Measurements from ENCODE around the gene DBF4B.
"Not testable (repeated sequence)": the region's sequence is repeated elsewhere in the genome, so short reads cannot be mapped to it uniquely, and the experiment has no call there.

DBF4B gene, protein sequence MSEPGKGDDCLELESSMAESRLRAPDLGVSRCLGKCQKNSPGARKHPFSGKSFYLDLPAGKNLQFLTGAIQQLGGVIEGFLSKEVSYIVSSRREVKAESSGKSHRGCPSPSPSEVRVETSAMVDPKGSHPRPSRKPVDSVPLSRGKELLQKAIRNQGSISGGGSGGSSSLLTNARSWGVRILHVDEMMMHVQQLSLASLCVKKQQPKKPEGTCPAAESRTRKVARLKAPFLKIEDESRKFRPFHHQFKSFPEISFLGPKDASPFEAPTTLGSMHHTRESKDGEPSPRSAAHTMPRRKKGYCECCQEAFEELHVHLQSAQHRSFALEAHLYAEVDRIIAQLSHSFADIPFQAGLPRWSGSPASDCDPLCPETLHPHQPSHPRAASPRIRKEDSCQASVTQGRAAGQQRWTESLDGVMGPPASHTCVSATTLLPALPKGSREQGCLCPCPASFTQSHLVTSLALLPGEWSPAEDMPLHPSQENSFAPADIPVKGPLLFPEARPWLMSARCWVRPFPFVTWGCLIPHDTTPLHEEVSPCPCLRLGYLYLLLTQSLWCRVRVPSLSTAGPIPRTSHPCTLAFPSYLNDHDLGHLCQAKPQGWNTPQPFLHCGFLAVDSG

DNA sequence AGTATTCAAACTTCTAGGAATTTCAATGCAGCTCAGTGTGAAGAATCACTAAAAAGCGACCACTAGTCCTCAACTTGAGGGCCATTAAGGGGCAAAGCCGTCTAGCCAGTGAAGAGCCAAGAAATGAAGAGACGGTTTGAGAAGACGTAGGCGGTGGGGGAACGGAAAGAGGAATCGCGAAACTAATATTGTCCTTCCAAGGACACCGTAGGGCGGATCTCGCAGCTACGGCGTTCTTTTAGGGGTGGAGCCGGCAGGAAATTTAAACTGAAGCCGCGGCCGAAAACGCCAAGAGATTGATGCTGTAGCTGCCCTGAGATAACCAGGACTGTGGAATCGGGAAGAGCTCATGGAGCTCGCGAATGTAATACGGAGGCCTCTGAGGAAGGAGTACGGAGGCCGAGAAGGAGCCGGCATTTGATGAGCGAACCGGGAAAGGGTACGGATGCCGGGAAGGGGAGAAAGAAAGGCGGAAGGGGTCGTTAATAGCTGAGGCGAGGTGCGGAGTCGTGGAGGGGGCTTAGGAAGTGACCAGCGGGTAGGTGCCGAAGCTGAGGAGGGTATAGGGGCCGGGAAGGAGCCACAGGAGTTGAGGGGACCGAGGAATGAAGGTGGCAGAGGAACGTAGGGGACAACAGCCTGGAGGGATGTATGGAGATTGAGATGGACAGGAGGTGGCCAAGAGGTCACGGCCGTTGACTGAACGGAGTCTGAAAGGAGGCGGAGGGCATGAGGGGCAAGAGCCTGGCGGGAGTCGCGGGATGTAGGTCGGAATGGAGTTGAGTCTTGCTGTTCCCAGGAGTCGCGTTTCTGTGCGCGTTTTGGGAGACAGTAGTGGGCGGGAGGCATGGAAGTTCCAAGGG is at the start of gene DBF4B:
Gene DBF4B (plus strand): TSS at position 265 of the 863 bp plus-strand sequence. CDS start 156 bp downstream, at position 421.
- peak; percentile 93 for DNase-seq

DNA sequence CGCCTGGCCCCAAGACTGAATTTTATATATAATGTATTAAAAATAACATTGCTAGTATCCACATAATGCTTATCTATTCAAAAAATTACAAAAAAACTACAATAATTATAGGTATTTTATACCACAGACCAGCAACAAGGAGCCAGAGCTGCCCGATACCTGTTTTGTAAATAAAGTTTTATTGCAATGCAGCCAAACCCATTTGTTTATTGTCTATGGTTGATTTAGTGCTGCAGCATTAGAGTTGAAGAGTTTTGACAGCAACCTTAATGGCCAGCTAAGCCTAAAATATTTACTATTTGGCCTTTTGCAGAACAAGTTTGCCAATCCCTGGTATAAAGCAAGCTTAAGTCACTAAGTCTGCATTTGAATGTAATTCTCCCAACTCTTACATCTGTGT is 46.6 kb upstream of the DBF4B start:
- DNase-seq = no peak

GRCh38 chr17:44663095-44663494 is 45.4 kb upstream of the DBF4B start:
- DNase-seq = no peak

- no peak for DNase-seq
Observed at GRCh38 chr17:44664867-44665266, 43.6 kb upstream of the DBF4B start.

DNA sequence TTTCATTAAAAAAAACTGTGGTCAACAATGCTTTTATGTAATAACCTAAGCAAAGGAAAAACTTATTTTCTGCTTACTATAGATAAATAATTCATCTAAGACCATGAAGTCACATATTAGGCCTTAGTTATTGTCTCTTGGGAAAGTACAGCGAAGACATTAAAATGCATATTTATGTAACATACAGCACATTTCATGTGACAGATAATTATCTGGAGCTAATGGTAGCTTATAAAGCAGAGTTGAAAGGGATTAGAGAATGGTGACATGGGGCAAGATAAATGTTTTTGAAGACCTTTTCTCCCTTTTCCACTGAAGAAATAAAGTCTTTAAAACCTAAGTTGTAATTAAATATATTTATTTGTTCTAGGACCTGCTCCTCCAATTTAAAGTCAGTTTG is 42.5 kb upstream of the DBF4B start:
- DNase-seq = no peak

DNA sequence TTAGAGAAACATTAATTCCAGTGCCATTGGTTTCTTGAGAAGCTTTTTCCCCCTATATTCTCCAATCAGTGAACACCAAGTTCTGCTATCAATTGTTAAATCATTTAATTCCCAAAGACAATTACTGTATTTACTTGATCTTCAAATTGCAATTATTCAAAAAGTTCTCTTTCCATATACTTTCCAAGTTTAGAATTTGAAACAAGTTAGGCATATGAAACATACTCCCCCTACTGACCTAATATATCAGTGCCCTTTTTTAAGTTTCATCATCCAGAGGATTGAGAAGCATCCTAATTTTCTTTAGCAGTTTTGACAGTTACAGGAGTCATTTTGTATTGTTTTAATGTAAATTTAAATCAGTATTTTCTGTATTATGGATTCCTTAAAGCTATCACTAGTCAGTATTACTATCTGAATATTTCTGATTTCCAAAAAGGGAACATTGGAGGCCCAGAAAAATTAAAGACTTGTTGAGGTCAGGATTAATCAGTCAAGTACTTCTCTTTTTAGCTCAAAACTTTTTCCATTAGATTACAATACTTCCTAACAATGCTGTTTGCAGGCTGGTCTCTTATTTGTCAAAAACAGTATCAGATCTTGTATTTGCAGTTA is 35.9 kb upstream of the DBF4B start:
- DNase-seq = peak; percentile 35

DNA sequence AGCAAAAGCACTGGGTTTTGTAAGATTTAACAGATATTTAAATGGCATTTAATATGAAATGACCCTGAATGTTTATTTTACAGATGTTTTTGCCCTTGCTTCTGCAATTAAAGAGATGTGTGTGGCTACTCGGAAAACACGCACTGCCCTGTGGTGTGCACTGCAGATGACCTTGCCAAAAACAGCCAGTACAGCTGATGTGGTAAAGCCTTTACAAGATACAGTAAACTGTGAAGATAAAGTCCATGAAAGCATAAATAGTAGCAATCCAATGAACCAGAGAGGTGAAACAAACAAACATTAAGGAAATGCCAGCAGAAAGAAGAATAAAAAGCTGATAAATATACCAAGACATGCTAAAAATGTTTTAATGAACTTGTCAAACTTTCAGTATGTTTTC is 34.6 kb upstream of the DBF4B start:
- DNase-seq = no peak

DNA sequence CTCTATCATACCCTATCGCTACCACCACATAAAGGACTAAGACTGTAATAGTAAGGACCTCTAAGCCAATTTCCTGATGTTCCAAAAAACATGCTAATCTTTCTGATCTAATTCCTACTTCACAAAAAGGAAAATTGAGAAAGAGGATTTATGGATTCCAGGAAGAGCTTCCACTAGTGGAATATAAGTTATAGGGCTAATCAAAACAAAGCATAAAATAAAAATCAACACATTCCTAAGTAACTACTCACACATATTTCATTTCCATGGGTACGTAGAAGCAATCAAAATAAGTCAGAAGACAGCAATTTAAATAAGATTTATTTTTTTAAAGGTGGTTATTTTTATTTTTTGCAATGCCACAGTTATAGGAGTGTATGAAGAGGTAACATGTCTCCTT is 31.3 kb upstream of the DBF4B start:
- no peak for DNase-seq

DNA sequence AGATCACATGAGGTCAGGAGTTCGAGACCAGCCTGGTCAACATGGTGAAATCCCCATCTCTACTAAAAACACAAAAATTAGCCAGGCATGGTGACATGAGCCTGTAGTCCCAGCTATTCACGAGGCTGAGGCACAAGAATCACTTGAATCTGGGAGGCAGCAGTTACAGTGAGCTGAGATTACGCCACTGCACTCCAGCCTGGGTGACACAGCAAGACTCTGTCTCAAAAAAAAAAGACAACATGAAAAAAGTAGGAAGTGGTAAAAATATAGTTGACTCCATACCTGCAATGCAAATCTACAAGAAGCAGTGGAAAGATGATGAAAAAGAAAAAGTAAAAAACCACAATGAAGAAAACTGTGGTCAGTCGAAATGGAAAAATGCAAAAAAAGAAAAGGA is 25.2 kb upstream of the DBF4B start:
- not testable (repeated sequence) for DNase-seq

GRCh38 chr17:44687756-44688155 is 20.7 kb upstream of the DBF4B start:
- DNase-seq = no peak

DNA sequence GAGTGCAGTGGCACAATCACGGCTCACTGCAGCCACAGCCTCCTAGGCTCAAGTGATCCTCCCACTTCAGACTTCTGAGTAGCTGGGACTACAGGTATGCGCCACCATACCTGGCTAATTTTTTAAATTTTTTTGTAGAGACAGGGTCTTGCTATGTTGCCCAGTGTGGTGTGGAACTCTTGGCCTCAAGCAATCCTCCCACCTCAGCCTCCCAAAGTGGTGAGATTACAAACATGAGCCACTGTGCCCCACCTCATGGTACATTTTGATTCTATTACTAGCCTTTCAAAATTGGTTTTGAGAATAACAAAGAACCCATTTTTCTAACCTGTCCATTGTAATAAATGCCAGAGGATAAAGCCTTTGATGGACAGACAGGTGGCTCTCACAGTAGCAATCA is 20.3 kb upstream of the DBF4B start:
- DNase-seq = no peak

- peak; percentile 24 for DNase-seq
Observed at GRCh38 chr17:44688675-44689476, 19.6 kb upstream of the DBF4B start.

DNA sequence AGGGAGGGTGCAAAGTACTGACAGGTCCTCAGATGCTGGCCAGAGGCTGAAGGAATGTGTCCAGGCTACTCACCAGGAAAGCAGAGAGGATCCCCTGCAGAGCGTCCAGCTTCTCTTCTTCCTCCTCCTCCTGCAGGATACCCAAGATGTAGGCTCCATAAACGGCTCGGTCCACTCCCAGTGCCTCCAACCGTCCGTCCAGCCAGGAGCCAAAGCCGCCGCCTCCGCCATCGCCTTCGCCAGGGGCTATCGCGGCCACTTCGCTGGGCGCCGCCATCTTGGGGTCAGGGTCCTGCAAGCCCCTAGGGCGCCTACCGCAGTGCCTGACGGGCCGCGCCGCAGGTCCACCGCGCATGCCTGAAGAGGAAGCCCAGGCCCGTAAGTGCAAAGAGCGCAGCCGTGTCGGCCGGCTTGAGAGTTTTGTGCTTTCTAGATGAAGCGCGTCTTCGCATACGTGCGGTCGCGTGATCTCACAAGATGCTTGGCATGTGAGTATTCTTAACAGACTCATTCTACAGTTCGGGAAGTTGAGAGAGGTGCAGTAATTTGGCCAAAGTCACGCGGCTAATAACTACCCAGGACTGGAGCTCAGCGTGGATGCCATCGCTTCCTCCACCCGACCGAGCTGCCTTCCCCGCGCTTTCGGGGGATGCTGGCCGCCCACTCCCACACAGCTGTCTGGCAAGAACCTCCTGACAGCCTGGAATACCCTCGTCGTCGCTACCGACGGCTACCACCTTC is 18.8 kb upstream of the DBF4B start, which contains the start of gene CCDC43:
Gene CCDC43 (minus strand): TSS at position 300 of the 741 bp plus-strand sequence. CDS start 23 bp downstream, at position 277.
- peak; percentile 92 for DNase-seq

DNA sequence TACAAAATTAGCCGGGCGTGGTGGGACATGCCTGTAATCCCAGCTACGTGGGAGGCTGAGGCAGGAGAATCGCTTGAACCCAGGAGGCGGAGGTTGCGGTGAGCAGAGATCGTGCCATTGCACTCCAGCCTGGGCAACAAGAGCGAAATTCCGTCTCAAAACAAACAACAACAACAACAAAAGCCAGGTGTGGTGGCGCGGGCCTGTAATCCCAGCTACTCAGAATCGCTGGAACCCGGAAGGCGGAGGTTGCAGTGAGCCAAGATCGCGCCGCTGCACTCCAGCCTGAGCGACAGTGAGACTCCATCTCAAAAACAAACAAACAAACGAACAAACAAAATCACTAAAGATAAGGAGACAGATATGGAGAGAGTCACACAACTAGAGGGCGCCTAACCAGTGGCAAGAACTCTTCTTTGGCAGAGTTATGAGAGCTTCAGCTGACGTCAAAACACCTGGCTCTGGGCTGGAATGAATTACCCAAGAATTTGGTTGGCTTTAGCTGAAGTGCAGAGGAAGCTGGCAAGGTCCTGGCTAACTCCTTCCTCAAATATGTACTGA is 17.6 kb upstream of the DBF4B start:
- not testable (repeated sequence) for DNase-seq

DNA sequence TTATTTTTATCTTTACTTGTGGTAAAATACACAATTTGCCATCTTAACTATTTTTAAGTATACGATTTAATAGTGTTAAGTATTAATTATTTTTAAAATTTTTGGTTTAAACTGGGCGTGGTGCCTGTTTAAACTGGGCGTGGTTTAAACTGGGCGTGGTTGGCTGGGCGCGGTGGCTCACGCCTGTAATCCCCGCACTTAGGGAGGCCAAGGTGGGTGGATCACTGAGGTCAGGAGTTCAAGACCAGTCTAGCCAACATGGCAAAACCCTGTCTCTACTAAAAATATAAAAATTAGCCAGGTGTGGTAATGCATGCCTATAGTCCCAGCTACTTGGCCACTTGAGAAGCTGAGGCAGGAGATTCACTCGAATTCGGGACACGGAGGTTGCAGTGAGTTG is 14.9 kb upstream of the DBF4B start:
- DNase-seq = no peak

DNA sequence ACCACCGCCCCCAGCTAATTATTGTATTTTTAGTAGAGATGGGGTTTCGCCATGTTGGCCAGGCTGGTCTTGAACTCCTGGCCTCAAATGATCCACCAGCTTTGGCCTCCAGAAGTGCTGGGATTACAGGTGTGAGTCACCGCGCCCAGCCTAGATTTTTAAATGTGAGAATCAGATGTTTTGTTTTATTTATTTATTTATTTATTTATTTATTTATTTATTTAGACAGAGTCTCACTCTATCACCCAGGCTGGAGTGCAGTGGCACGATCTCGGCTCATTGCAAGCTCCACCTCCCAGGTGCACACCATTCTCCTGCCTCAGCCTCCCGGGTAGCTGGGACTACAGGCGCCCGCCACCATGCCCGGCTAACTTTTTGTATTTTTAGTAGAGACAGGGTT is 8.2 kb upstream of the DBF4B start:
- not testable (repeated sequence) for DNase-seq

DNA sequence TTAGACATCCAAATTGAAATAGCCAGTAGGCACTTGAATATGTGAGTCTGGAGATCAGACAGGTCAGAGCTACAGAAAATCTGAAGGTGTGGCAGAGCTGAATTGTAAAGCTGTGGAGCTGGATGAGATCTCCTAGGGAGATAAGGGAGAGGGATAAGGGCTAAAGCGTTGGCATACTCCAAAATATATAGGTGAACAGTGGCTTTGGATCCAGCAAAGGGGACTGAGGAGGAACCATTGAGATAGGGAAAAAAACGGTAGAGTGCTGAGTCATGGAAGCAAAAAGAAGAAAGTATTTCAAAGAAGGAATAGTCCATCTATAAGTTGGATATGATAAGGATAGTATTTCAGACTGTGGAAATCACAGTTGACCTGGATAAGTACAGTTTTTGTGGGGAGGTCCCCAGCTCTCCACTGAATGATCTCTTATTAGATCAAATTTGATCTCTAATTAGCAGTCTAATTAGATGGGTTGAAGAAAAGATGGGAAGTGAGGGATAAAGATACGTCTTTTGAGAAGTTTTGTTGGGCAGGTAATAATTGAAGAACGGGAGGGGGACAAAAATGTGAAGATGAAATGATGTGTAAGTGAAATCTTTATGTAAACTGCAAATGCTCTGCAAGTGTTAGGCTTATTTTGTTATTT is 587 bp upstream of the DBF4B start:
- DNase-seq = peak; percentile 34

DNA sequence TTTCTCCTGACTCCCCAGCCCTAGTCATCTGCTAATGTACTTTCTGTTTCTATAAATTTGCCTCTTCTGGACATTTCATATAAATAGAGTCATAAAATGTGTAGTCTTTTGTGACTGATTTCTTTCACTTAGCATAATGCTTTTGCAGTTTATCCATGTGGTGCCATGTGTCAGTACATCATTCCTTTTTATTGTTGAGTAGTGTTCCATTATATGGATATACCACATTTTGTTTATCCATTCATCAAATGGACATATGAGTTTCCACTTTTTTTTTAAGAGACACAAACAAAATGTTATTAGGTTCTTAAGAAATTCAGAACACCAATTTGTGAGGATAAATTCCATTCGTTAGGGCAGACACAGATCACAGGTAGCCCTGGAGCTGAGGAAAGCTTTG is 11.0 kb downstream of the DBF4B start:
- no peak for DNase-seq

DNA sequence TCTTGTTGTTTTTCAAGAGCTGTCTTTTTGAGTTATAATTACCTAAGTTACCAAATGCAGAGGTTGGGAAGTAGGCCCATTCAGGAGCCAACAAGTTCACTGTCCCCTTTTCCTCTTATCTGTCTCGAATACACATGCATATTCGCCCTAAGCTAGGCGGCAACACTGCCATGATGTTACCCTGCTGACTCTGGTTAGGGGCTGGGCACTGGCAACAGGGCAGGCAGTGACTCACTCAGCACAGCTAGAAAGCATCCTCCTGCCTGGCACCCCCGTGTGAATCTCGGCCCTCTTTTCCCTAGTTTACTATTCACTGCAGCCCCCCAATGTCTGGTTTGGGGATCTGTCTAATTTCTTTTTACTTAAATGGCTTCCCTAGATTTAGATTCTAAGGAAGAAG is 13.8 kb downstream of the DBF4B start:
- no peak for DNase-seq

DNA sequence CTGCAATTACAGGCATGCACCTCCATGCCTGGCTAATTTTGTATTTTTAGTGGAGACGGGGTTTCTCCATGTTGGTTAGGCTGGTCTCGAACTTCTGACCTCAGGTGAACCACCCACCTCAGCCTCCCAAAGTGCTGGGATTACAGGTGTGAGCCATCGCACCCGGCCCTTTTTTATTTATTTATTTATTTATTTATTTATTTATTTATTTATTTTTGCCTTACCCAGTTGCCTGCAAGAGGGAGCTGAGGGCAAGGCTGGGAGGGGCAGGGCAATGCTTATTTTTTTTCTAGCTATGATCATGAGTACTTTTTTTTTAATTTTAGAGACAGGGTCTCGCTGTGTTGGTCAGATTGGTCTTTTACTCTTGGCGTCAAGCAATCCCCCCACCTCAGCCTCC is 17.7 kb downstream of the DBF4B start:
- DNase-seq = not testable (repeated sequence)
